HepG2 (cell line): ENCODE results near the gene ZFPM1. TPM values are rescaled to one million over a fixed set of nuclear protein-coding genes. Genes with fewer than 3 reads are reported as not detected.
A peak's percentile ranks its signal among the peaks of the same experiment; 100 is the strongest.

Source experiments
- CHD4 ChIP-seq: fragments of 200-600 bp; sonication (generic); IDR thresholded peaks from 2 replicates; pipeline ENCODE4 v1.7.0; 2017; ENCODE audit warnings: mild to moderate bottlenecking, low read length, borderline replicate concordance
- ELF4 ChIP-seq: sonication (generic); formaldehyde crosslinking; IDR thresholded peaks from 2 replicates; pipeline ENCODE4 v1.5.0; 2020; ENCODE audit warnings: missing genetic modification reagents, mild to moderate bottlenecking, moderate library complexity, borderline replicate concordance
- EP300 ChIP-seq, 3 experiments: sonication (generic) in 1 of 3; formaldehyde crosslinking in 1 of 3; IDR thresholded peaks; 2 replicates each; pipeline versions ENCODE4 v1.5.1 to v1.6.1; 2011 to 2020; ENCODE audit warnings: low read depth in 2 of 3, low read length in 2 of 3, borderline replicate concordance in 1 of 3, improper control_type of control experiment in 1 of 3, mild to moderate bottlenecking in 1 of 3, missing genetic modification reagents in 1 of 3, moderate library complexity in 1 of 3
- HOXA3 ChIP-seq: sonication (generic); formaldehyde crosslinking; IDR thresholded peaks from 2 replicates; pipeline ENCODE4 v1.5.0; 2020; ENCODE audit warnings: missing genetic modification reagents
- JUND ChIP-seq: sonication (generic); formaldehyde crosslinking; IDR thresholded peaks from 2 replicates; pipeline ENCODE4 v1.8.0; 2022; ENCODE audit warnings: mild to moderate bottlenecking, missing genetic modification reagents
- KLF15 ChIP-seq: sonication (generic); formaldehyde crosslinking; IDR thresholded peaks from 2 replicates; pipeline ENCODE4 v1.8.1; 2023; ENCODE audit warnings: borderline replicate concordance, mild to moderate bottlenecking, inconsistent platforms, missing genetic modification reagents, mixed read lengths
- MBD4 ChIP-seq: IDR thresholded peaks from 2 replicates; pipeline ENCODE4 v1.6.1; 2012; ENCODE audit warnings: low read length, inconsistent platforms, borderline replicate concordance
- NCOA2 ChIP-seq: sonication (generic); formaldehyde crosslinking; IDR thresholded peaks from 2 replicates; pipeline ENCODE4 v1.8.0; 2022; ENCODE audit warnings: inconsistent platforms
- PLRG1 ChIP-seq: fragments of 450-650 bp; conservative IDR thresholded peaks from 2 replicates; pipeline ENCODE4 v1.6.1; 2016
- POGZ ChIP-seq: sonication (generic); formaldehyde crosslinking; IDR thresholded peaks from 2 replicates; pipeline ENCODE4 v1.4.0; 2020; ENCODE audit warnings: mild to moderate bottlenecking, missing genetic modification reagents
- SOX6 ChIP-seq, 2 experiments: fragments of 450-650 bp in 1 of 2; sonication (generic) in 1 of 2; formaldehyde crosslinking in 1 of 2; IDR thresholded peaks; 2 replicates each; pipeline versions ENCODE4 v1.4.0 to v1.6.1; 2017 to 2020; ENCODE audit warnings: antibody characterized with exemption in 1 of 2, mild to moderate bottlenecking in 1 of 2, missing genetic modification reagents in 1 of 2
- TFDP2 ChIP-seq: sonication (generic); formaldehyde crosslinking; IDR thresholded peaks from 2 replicates; pipeline ENCODE4 v1.4.0; 2020; ENCODE audit warnings: missing genetic modification reagents
- XRCC5 ChIP-seq: fragments of 200-400 bp; formaldehyde crosslinking; optimal IDR thresholded peaks from 2 replicates; pipeline ENCODE3; 2017; ENCODE audit warnings: mild to moderate bottlenecking, low read length
- ZBTB3 ChIP-seq: sonication (generic); formaldehyde crosslinking; IDR thresholded peaks from 2 replicates; pipeline ENCODE4 v1.4.0; 2020; ENCODE audit warnings: low read depth, mild to moderate bottlenecking, moderate library complexity, missing genetic modification reagents, borderline replicate concordance
- ZNF101 ChIP-seq: sonication (generic); formaldehyde crosslinking; IDR thresholded peaks from 2 replicates; pipeline ENCODE4 v1.4.0; 2020; ENCODE audit warnings: mild to moderate bottlenecking, low read depth, missing genetic modification reagents, borderline replicate concordance
- ZNF260 ChIP-seq: sonication (generic); formaldehyde crosslinking; IDR thresholded peaks from 2 replicates; pipeline ENCODE4 v1.4.0; 2020; ENCODE audit warnings: missing genetic modification reagents, low read depth, mild to moderate bottlenecking, borderline replicate concordance
- ZNF275 ChIP-seq: sonication (generic); formaldehyde crosslinking; IDR thresholded peaks from 2 replicates; pipeline ENCODE4 v1.8.0; 2022; ENCODE audit warnings: missing genetic modification reagents, mild to moderate bottlenecking, inconsistent platforms, borderline replicate concordance
- ZNF333 ChIP-seq: sonication (generic); formaldehyde crosslinking; IDR thresholded peaks from 2 replicates; pipeline ENCODE4 v1.4.0; 2020; ENCODE audit warnings: mild to moderate bottlenecking, missing genetic modification reagents, borderline replicate concordance
- ZNF383 ChIP-seq: sonication (generic); formaldehyde crosslinking; IDR thresholded peaks from 2 replicates; pipeline ENCODE4 v1.4.0; 2020; ENCODE audit warnings: missing genetic modification reagents, mild to moderate bottlenecking, borderline replicate concordance
- ZNF639 ChIP-seq: conservative IDR thresholded peaks from 2 replicates; pipeline ENCODE4 v1.6.1; 2018; ENCODE audit warnings: missing genetic modification reagents
- ZNF670 ChIP-seq: sonication (generic); formaldehyde crosslinking; IDR thresholded peaks from 2 replicates; pipeline ENCODE4 v1.8.0; 2022; ENCODE audit warnings: mild to moderate bottlenecking, missing genetic modification reagents, borderline replicate concordance
- ZXDC ChIP-seq: sonication (generic); formaldehyde crosslinking; IDR thresholded peaks from 2 replicates; pipeline ENCODE4 v1.5.0; 2020; ENCODE audit warnings: mild to moderate bottlenecking, missing genetic modification reagents
- polyA plus RNA-seq, 8 experiments: library from polyadenylated mRNA; depleted of rRNA in 3 of 8; stranded (reverse) in 7 of 8; unstranded in 1 of 8; fragments of >200 nt; fragmentation: Illumina TruSeq in 4 of 8; extraction: Trizol in 4 of 8; gene quantifications; 2 replicates each; pipeline versions ENCODE4 v1.2.1 to v1.2.3, GENCODE V29; 2011 to 2016; ENCODE audit warnings: low read depth in 4 of 8, missing spikeins in 1 of 8, mixed read lengths in 1 of 8; ENCODE audit not compliant: insufficient read depth in 1 of 8
- total RNA-seq, 5 experiments: library from RNA; depleted of rRNA; stranded (reverse); fragments of >200 nt; fragmentation: Illumina TruSeq; extraction: Trizol; gene quantifications; 2 replicates each; pipeline ENCODE4 v1.2.3, GENCODE V29; 2016; ENCODE audit warnings: low read depth in 1 of 5

Gene ZFPM1
- total and polyA plus RNA-seq, 2 of the 13 experiments (the other 11 are each of a cell fraction or from before 2014, with no cell fraction given) = 1.3 to 3.8 TPM

- TF ChIP-seq ZXDC (CRISPR knock-in tag) (no peak), XRCC5 (peak; percentile 20), ZNF101 (peak; percentile 67; the same call in 1 of the 2 replicates), SOX6 (IDR thresholded peaks at IDR 0.05) (no peak), SOX6 (CRISPR knock-in tag; IDR thresholded peaks at IDR 0.05) (peak; percentile 47), HOXA3 (CRISPR knock-in tag) (peak; percentile 90), JUND (CRISPR knock-in tag) (no peak), PLRG1 (no peak), CHD4 (no peak), ZNF333 (CRISPR knock-in tag) (peak; percentile 95), ZNF260 (CRISPR knock-in tag) (no peak), ZNF639 (CRISPR knock-in tag) (no peak), ZNF383 (peak; percentile 69; the same call in 1 of the 2 replicates), EP300 (IDR thresholded peaks at IDR 0.05; ENCODE audit: low read depth in 2 of 2, low read length in 2 of 2) (no peak), EP300 (CRISPR knock-in tag; IDR thresholded peaks at IDR 0.05; ENCODE audit: borderline replicate concordance) (no peak), ZNF275 (CRISPR knock-in tag) (peak; percentile 91; the same call in 1 of the 2 replicates), TFDP2 (CRISPR knock-in tag) (peak; percentile 95), KLF15 (peak; percentile 90; the same call in 1 of the 2 replicates), ZBTB3 (CRISPR knock-in tag) (peak; percentile 66; the same call in 1 of the 2 replicates), NCOA2 (peak; percentile 34; the same call in 1 of the 2 replicates), ZNF670 (CRISPR knock-in tag) (peak; percentile 54; the same call in 1 of the 2 replicates), ELF4 (no peak; the same call in 1 of the 2 replicates), MBD4 (no peak), POGZ (CRISPR knock-in tag) (peak; percentile 38; the same call in 1 of the 2 replicates)
Measured at GRCh38 chr16:88452482-88453216, 431 bp upstream of the ZFPM1 start (continued).
